ENCODE data around the gene CYREN. TPM values are rescaled to one million over a fixed set of nuclear protein-coding genes. Genes with fewer than 3 reads are reported as not detected.

Gene CYREN
- total RNA-seq, 2 experiments from 2014 or later = 69.4 to 81.9 TPM

DNA sequence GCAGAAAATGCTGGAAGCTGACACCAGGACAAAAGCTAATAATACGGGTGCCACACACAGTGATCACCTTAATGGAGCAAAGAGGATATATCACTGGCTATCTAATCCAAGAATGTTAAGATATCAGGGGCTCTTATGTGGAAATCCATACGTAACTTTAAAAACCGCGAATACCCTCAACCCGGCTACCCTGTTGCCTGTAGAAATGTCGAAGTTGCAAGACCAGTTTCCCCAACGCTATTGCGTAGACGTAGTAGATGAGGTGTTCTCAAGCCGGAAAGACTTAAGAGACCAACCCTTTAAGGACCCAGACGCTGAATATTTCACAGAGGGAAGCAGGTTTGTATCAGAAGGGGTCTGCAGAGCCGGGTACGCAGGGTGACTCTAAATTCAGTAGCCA, 7.9 kb upstream of the CYREN start:
- no peaks in the 10 kb centered on the region for H3K4me1 ChIP-seq (ENCODE audit: insufficient read depth, low read length, poor library complexity, severe bottlenecking)
- no peak for DNase-seq (ENCODE audit: low spot score)
- H3K4me2 ChIP-seq (ENCODE audit: low read length) = no peak overlapping the region
- no peak overlapping the region for H3K4me3 ChIP-seq (ENCODE audit: low read depth, low read length, poor library complexity, severe bottlenecking)
- CTCF ChIA-PET (ENCODE audit: unreplicated experiment) = no interaction called here
- no TSS peak for BruUV-seq (replicated peaks)
- H3K27ac ChIP-seq (ENCODE audit: low read depth, low read length, poor library complexity, severe bottlenecking) = no peak overlapping the region
- H3K36me3 ChIP-seq (ENCODE audit: insufficient read depth, low read length) = peaks cover 12% of the 10 kb centered on the region; the same call in 1 of the 2 replicates
- H3K79me2 ChIP-seq (ENCODE audit: insufficient read depth, low read depth, low read length) = no peaks in the 10 kb centered on the region
- H3K9me2 ChIP-seq (ENCODE audit: insufficient read depth, low read length) = no peaks in the 10 kb centered on the region
- TF ChIP-seq EZH2phosphoT487 (IDR thresholded peaks at IDR 0.05; ENCODE audit: borderline replicate concordance, low read depth, low read length) (no peak), CTCF (conservative IDR thresholded peaks at IDR 0.05; ENCODE audit: low read length) (no peak)
- H3K9me3 ChIP-seq (ENCODE audit: low read length) = peaks cover 23% of the 10 kb centered on the region
- no peak overlapping the region for H2AFZ ChIP-seq (ENCODE audit: low read length)
- no peaks in the 10 kb centered on the region for H4K20me1 ChIP-seq (ENCODE audit: insufficient read depth, low read length)
- intact Hi-C loops (cut with micrococcal nuclease; ENCODE audit: unreplicated experiment) = loop anchor here (10.0 kb wide), 1 partner anchor 414 kb away; no protein-coding TSS in a partner anchor
- POLR2A ChIA-PET = interaction anchor here (0.6 to 1.7 kb wide), 3 partner anchors 17 to 324 kb away, joined by 3 read pairs; partner anchors contain the start of gene TMEM140

DNA sequence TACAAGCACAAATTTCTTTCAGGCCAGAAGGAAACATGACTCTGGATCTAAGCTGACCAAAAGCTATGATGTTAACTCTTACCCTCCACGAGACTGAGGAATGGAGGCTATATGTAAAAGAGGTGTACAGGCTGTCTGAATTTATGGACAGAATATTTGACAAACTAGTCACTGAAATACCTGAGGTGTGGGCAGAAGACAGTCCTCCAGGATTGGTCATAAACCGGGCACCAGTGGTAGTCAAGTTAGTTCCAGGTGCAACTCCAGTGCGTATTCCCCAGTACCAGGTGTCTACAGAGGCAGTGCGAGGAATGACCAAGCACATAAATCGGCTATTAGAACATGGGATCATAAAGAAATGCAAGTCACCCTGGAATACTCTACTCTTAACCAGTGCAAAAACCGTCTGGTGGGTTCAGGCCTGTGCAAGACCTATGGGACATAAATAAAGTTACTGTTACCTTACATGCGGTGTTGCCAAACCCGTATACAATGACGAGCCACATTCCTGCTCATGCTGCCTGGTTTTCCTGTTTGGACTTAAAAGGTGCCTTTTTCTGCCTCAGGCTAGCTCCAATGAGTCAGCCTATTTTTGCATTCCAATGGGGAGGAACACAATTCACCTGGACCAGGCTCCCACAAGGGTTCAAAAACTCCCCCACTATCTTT, 6.7 kb upstream of the CYREN start:
- H3K9me2 ChIP-seq (ENCODE audit: insufficient read depth, low read length) = no peaks in the 10 kb centered on the region
- POLR2A ChIA-PET = interaction anchor here (0.6 to 0.7 kb wide), 2 partner anchors 55 to 197 kb away, joined by 3 read pairs; no protein-coding TSS in a partner anchor
- H3K4me1 ChIP-seq (ENCODE audit: insufficient read depth, low read length, poor library complexity, severe bottlenecking) = peaks cover 7% of the 10 kb centered on the region
- H4K20me1 ChIP-seq (ENCODE audit: insufficient read depth, low read length) = no peaks in the 10 kb centered on the region
- no peak overlapping the region for H2AFZ ChIP-seq (ENCODE audit: low read length)
- BruUV-seq (replicated peaks) = no TSS peak
- no peak overlapping the region for H3K27ac ChIP-seq (ENCODE audit: low read depth, low read length, poor library complexity, severe bottlenecking)
- H3K4me2 ChIP-seq (ENCODE audit: low read length) = no peak overlapping the region
- no peaks in the 10 kb centered on the region for H3K79me2 ChIP-seq (ENCODE audit: insufficient read depth, low read depth, low read length)
- DNase-seq (ENCODE audit: low spot score) = no peak
- H3K36me3 ChIP-seq (ENCODE audit: insufficient read depth, low read length) = peaks cover under 1% of the 10 kb centered on the region; the same call in 1 of the 2 replicates
- peaks cover 23% of the 10 kb centered on the region for H3K9me3 ChIP-seq (ENCODE audit: low read length)
- intact Hi-C loops (cut with micrococcal nuclease; ENCODE audit: unreplicated experiment) = loop anchor here (10.0 kb wide), 1 partner anchor 412 kb away; no protein-coding TSS in a partner anchor
- CTCF ChIA-PET (ENCODE audit: unreplicated experiment) = interaction anchor here (0.7 kb wide), 1 partner anchor 53 kb away, joined by 3 read pairs; no protein-coding TSS in a partner anchor
- TF ChIP-seq CTCF (conservative IDR thresholded peaks at IDR 0.05; ENCODE audit: low read length) = no peak
- no peak for TF ChIP-seq EZH2phosphoT487 (IDR thresholded peaks at IDR 0.05; ENCODE audit: borderline replicate concordance, low read depth, low read length)
- H3K4me3 ChIP-seq (ENCODE audit: low read depth, low read length, poor library complexity, severe bottlenecking) = no peak overlapping the region

DNA sequence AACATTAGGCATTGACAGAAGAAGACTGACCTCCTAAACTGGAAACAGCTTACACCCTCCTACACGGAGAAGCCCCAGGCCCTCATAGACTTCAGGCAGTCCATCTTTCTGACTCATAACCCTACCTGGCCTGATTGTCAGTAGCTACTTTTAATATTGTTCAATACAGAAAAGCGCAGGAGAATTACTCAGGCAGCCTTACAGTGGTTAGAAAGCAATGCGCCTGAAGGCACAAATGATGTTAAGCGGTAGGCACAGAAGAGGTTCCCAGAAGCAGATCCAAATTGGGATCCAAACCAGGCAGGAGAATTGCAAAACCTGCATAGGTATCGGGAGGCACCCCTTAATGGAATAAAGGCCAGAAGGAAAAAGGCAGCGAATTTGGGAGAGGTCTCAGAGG, 5.4 kb upstream of the CYREN start:
- CTCF ChIA-PET (ENCODE audit: unreplicated experiment) = no interaction called here
- Histone ChIP-seq H3K4me3 (ENCODE audit: low read depth, low read length, poor library complexity, severe bottlenecking) (no peak overlapping the region), H3K79me2 (ENCODE audit: insufficient read depth, low read depth, low read length) (no peaks in the 10 kb centered on the region), H3K4me2 (ENCODE audit: low read length) (no peak overlapping the region), H4K20me1 (ENCODE audit: insufficient read depth, low read length) (no peaks in the 10 kb centered on the region), H3K36me3 (ENCODE audit: insufficient read depth, low read length) (no peaks in the 10 kb centered on the region; the same call in 1 of the 2 replicates), H3K27ac (ENCODE audit: low read depth, low read length, poor library complexity, severe bottlenecking) (no peak overlapping the region), H3K9me3 (ENCODE audit: low read length) (peaks cover 12% of the 10 kb centered on the region), H3K4me1 (ENCODE audit: insufficient read depth, low read length, poor library complexity, severe bottlenecking) (peaks cover 19% of the 10 kb centered on the region), H2AFZ (ENCODE audit: low read length) (no peak overlapping the region), H3K9me2 (ENCODE audit: insufficient read depth, low read length) (no peaks in the 10 kb centered on the region)
- no TSS peak for BruUV-seq (replicated peaks)
- DNase-seq (ENCODE audit: low spot score) = no peak
- POLR2A ChIA-PET = interaction anchor here (0.5 kb wide), 1 partner anchor 1143 kb away, joined by 4 read pairs; no protein-coding TSS in a partner anchor
- intact Hi-C loops (cut with micrococcal nuclease; ENCODE audit: unreplicated experiment) = loop anchor here (10.0 kb wide), 1 partner anchor 411 kb away; no protein-coding TSS in a partner anchor
- TF ChIP-seq CTCF (conservative IDR thresholded peaks at IDR 0.05; ENCODE audit: low read length) = no peak
- TF ChIP-seq EZH2phosphoT487 (IDR thresholded peaks at IDR 0.05; ENCODE audit: borderline replicate concordance, low read depth, low read length) = no peak
